GM12892 (cell line): ENCODE measurements around the gene LEAP2.
"Not testable (repeated sequence)": the region's sequence is repeated elsewhere in the genome, so short reads cannot be mapped to it uniquely, and the experiment has no call there.

Experiments
- DNase-seq: peaks from one replicate; pipeline ENCODE4 v3.0.0; 2011; ENCODE audit not compliant: insufficient read length
- FAIRE-seq: peaks from 2 replicates; lab custom pipeline; 2011; peaks lifted over from hg19 to GRCh38; lab: Jason Lieb, UNC
- POLR2A ChIP-seq: IDR thresholded peaks from 2 replicates; pipeline ENCODE4 v1.6.1; 2011; ENCODE audit warnings: low read depth, low read length, control low read depth
- POLR2AphosphoS5 ChIP-seq: IDR thresholded peaks from 2 replicates; pipeline ENCODE4 v1.6.1; 2011; ENCODE audit warnings: low read depth, low read length, control low read depth
- TAF1 ChIP-seq: IDR thresholded peaks from 2 replicates; pipeline ENCODE4 v1.6.1; 2011; ENCODE audit warnings: low read depth, mild to moderate bottlenecking, control low read depth, low read length, borderline replicate concordance

Gene LEAP2

DNA sequence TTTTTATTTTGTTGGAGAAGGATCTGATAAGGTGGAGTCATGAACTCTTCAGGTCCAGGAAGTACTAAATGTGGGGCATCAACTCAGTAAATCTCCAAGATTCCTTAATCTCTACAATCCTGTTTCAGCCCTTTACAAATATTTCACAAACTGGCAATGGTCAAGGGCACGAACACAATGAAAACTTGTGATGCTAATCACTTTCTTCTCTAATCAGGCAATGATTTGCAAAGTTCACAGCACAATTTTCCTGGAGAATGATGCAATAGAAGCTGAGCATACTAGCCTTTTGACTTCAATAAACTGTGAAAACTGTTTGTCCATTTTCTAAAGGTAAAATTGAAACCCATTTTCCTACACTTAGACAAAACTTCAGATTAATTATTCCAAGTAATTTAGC lies 24.1 kb upstream of the LEAP2 start:
- FAIRE-seq (no peak), DNase-seq (no peak)
- TF ChIP-seq TAF1 (no peak), POLR2AphosphoS5 (no peak), POLR2A (no peak)

DNA sequence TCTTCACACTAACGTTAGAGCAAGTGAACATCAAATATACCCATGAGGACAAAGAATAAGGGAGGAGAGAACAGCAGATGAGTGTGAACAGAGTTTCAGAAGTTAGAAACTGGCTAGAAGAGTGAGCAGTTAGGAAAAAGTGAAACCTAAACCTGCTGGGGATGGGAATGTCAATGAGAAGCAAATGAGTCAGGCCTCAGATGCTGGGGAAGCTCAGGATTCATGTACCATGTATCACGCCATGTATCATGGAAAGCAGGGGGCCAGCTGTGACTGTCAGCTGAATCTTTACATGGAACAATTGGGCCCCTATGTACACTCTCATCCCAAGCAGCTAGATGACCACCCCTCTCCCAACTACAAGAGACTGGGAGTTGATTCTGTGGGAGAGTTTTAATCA lies 23.4 kb upstream of the LEAP2 start:
- FAIRE-seq = no peak
- TF ChIP-seq POLR2AphosphoS5 (no peak), TAF1 (no peak), POLR2A (no peak)

DNA sequence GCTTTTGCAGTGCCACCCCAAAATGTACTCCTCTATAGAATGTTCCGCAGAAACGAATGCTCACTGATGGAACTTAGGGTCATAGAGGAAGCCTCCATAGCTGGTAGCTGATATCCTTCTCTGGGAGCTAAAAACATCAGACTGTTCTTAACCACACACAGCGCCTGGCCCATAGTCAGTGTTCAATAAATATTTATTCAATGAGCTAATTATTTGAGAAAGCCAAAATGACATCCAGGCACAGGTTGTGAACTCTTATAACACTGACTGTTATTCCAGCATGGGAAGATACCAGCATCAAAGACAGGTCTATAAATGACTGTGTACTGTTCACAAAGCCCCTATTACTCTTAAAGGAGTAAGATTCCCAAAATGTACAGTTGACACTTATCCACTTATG lies 20.1 kb upstream of the LEAP2 start:
- no peak for DNase-seq
- FAIRE-seq = no peak
- TF ChIP-seq TAF1 (no peak), POLR2A (no peak), POLR2AphosphoS5 (no peak)

More for the DNA sequence above, 23.4 kb upstream of the LEAP2 start:
- no peak for DNase-seq

DNA sequence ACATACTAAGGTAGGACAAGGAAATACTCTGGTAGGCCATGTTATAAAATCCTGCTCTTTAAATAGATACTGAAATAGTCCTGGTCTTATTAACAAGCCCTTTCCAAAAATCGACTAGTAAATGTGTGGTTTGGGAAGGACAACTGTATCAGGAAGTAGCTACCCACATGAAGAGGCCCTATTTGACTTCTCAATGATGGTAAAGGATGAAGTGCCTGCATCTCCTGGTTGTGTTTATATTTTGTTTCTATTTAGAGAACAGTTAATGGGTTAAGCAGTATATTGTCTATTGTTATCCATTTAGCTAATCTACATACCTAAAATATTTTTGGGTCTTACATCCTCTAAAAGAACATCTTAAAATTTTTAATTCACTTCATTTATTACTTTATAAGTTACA lies 19.7 kb upstream of the LEAP2 start:
- FAIRE-seq (no peak), DNase-seq (no peak)
- TF ChIP-seq POLR2A (no peak), TAF1 (no peak), POLR2AphosphoS5 (no peak)

DNA sequence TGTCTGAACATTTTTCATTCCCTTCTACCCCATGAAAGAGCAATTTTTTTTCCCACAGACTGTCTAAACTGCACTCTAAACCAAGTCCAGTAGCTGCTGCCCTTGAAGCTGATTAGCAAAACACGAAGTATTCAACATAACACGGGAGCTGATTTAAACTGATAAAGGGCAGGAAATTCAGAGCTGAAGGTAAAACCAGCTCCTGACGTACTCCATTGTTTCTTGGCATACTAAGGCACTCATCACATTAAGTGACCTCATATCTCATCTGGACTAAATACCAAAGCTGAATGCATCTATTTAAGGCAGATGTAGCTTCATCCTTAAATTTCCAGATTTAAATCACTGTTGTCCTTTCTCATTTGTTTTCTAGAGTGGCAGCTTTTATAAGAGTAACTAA lies 19.2 kb upstream of the LEAP2 start:
- no peak for FAIRE-seq
- no peak for DNase-seq

DNA sequence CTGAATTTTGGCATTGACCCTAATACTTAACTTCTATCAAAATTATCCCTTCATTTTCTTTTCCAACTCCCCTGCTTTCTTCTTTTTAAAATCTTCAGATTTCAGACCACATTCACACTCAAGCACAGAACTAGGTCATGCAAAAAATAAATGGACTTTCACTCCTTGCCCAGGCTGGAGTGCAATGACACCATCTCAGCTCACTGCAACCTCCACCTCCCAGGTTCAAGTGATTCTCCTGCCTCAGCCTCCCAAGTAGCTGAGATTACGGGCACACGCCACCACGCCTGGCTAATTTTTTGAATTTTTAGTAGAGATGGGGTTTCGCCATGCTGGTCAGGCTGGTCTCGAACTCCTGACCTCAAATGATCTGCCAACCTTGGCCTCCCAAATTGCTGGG lies 18.5 kb upstream of the LEAP2 start:
- not testable (repeated sequence) for FAIRE-seq, DNase-seq

More for the DNA sequence above, 19.2 kb upstream of the LEAP2 start:
- TF ChIP-seq POLR2AphosphoS5 (no peak), POLR2A (no peak), TAF1 (no peak)

DNA sequence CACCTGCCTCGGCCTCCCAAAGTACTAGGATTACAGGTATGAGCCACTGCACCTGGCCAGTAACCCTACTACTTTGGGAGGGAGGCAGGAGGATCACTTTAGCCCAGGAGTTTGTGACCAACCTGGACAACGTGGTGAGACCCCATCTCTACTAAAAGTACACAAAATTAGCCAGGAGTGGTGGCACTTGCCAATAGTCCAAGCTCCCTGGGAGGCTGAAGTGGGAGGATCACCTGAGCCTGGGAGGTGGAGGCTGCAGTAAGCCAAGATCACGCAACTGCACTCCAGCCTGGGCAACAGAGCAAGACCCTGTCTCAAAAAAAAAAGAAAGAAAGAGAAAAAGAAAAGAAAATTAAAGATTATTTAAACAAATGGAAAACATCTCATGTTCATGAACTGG lies 17.5 kb upstream of the LEAP2 start:
- FAIRE-seq = no peak
- DNase-seq = no peak
- TF ChIP-seq TAF1 (no peak), POLR2A (no peak), POLR2AphosphoS5 (no peak)

DNA sequence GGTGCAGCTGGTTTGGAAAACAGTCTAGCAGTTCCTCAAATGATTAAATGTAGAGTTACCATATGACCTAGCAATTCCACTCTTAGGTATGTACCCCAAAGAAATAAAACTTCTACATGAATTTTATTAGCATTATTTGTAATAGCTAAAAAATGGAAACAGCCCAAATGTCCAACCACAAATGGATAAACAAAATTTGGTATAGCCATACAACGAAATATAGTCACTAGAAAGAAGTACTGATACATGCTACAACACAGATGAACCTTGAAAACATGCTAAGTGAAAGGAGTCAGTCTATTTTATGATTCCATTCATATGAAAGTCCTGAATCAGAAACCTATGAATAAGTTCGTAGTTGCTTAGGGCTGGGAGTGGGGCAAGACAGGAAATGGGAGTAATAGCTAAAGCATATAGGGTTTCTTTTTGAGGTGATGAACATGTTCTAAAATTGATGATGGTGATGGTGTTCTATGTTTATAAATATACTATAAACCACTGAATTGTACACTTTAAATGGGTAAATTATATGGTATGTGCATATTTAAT lies 13.5 kb upstream of the LEAP2 start:
- DNase-seq (no peak), FAIRE-seq (no peak)
- TF ChIP-seq TAF1 (no peak), POLR2A (no peak), POLR2AphosphoS5 (no peak)

DNA sequence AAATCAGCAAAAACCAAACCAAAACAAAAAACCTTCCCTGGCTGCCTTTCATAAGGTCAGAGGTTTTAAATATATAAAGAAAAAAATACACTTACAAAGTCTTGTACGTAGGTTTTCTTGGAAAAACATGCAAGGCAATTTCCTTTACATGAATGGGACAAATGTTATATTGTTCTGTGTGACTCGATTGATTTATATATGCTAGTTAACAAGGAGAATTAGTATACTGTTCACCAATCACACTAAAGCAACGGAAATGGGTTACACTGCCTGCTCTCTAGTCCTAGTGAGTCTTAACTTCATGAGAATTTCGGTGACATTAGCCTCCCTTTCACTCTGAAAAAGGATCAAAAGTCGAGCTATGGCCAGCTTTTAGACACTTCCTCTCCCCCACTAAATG lies 12.7 kb upstream of the LEAP2 start:
- FAIRE-seq (no peak), DNase-seq (no peak)
- no peak for TF ChIP-seq POLR2A
- no peak for TF ChIP-seq POLR2AphosphoS5
- no peak for TF ChIP-seq TAF1

DNA sequence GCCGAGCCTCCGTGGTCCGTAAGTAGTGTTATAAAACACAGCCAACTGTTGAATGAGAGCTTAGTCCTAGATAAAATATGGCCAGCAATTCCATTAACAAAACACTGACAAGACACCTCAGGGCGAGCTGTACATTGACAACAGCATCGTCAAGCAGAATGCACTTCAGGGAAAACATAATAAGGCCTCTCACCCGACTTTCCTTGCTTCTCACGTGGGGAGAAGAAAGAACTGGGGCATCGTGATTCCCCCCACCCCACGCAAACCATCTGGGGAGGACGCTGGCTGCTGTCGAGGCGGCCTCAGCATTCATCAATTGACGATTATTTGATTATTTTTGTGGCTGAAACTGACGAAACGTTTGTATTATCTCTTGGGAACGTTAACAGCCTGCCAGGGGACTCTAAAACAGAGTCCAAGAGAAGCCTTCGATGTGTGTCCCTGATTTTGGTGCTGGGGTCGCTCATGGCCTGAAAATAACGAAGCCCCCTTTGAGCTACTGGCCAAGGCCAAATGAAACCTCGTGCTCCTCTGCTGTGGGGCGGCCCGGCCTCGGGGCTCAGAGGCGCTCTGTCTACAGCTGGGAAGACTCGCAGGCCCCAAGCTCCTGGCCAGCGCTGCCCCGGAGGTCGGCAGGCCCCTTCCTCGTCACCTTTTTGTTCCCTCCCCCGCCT lies 7.7 kb upstream of the LEAP2 start:
- FAIRE-seq = no peak
- TF ChIP-seq POLR2AphosphoS5 = no peak
- TF ChIP-seq POLR2A = no peak
- TF ChIP-seq TAF1 = no peak
- no peak for DNase-seq

DNA sequence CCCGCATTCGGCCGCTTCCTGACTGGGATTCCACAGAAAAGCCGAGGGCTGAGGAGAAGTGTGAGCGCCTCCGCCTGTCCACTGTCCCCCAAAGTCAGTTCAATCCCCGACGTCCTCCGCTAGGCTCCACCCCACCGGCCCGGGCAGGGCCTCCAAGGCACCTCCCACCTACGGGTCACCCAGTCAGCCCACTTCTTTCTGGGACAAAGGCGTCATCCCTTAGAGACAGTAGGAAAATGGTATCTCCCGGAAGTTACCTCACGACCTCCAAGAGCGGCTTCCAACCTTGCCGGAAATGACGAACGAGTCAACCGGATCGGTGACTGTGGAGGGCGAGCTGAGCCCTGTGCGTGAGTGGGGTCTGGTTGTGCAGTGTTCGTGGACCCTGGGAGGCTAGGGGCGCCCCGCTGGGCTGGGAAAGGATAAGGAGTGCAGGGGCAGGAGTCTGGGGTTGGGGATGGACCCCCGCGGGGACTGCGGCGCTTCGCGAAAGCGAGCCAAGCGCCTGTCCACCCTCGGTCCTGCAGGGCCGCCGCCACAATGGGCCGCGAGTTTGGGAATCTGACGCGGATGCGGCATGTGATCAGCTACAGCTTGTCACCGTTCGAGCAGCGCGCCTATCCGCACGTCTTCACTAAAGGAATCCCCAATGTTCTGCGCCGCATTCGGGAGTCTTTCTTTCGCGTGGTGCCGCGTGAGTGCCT lies 7.0 kb upstream of the LEAP2 start, which contains the start of the genes GDF9 and UQCRQ:
Gene GDF9, minus strand, starts transcription at position 128 of the 704 bp plus-strand sequence. CDS start 1,936 bp downstream, outside the sequence.
Gene UQCRQ, plus strand, starts transcription at position 301 of the 704 bp plus-strand sequence. Its CDS starts 240 bp downstream, at position 541.
- DNase-seq (peak; percentile 92), FAIRE-seq (peak; percentile 97)
- TF ChIP-seq POLR2A = peak; percentile 98
- peak; percentile 30; the same call in 1 of the 2 replicates for TF ChIP-seq TAF1
- peak; percentile 96 for TF ChIP-seq POLR2AphosphoS5
